ENCODE data around the gene ADCY5.

ADCY5 gene

DNA sequence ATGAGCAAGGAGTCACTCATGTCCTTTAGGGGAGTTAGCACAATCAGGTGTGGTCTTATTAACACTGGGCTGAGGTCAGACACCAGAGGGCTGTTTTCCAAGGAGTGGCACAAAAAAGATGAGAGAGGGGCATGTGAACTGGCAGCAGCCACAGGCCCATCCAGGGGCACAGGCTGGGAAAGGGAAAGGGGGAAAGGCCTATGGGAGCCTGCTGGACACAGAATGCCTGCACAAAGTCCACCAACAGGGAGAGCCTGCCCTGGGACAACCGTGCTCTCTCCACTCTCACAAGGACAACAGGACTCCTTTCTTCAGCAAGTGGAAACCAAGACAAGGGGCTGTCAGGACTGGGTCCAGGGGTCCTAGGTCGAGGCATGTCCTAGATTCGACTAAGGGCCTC, 109.6 kb downstream of the ADCY5 start:
- no peaks in the 10 kb centered on the region for H3K27me3 ChIP-seq (ENCODE audit: control insufficient read depth in 5 of 5, insufficient read depth in 4 of 5, low read length in 5 of 5)
- no peak overlapping the region for H3K27ac ChIP-seq (ENCODE audit: low read depth, low read length)
- H3K9ac ChIP-seq (ENCODE audit: low read length in 5 of 5), result no peak overlapping the region
- H3K9me3 ChIP-seq (ENCODE audit: control insufficient read depth in 5 of 5, low read length in 5 of 5), result peaks cover 0 to 7% (median 0%) of the 10 kb centered on the region in 5 donors
- peaks cover under 1 to 28% (median 21%) of the 10 kb centered on the region in 5 donors for H3K4me1 ChIP-seq (ENCODE audit: control insufficient read depth in 5 of 5, insufficient read depth in 5 of 5, low read length in 5 of 5)
- peaks cover 0 to 6% (median 5%) of the 10 kb centered on the region in 5 donors for H3K36me3 ChIP-seq (ENCODE audit: control insufficient read depth in 5 of 5, insufficient read depth in 5 of 5, low read length in 5 of 5)
- H3K4me3 ChIP-seq (ENCODE audit: low read depth in 1 of 5, low read length in 5 of 5), result no peak overlapping the region

DNA sequence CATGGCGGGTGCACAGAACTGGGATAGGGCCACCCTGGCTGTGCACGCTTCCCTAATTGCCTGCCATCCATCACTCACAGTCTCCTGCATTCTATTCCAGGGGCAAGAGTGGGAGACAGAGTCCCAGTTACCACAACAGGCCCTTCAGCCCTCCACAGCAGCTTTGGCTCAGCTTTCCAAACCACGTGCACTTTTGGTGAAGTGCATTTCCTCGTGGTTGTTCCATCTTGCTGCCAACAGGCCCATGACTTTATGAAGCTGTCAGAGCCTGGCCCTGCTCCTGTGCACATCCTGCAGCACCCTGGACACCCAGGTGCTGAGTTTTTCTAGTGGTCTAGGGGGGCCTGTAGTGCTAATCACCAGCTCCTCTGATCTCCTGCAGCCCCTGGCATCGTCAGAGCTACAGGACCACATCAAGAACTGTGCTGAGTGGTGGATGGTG, 110.2 kb downstream of the ADCY5 start:
- Histone ChIP-seq H3K27ac (ENCODE audit: low read depth, low read length) (no peak overlapping the region), H3K9ac (ENCODE audit: low read length in 5 of 5) (no peak overlapping the region), H3K36me3 (ENCODE audit: control insufficient read depth in 5 of 5, insufficient read depth in 5 of 5, low read length in 5 of 5) (peaks cover 0 to 6% (median 5%) of the 10 kb centered on the region in 5 donors), H3K4me1 (ENCODE audit: control insufficient read depth in 5 of 5, insufficient read depth in 5 of 5, low read length in 5 of 5) (peaks cover 0 to 24% (median 14%) of the 10 kb centered on the region in 5 donors), H3K9me3 (ENCODE audit: control insufficient read depth in 5 of 5, low read length in 5 of 5) (peaks cover 0 to 7% (median 0%) of the 10 kb centered on the region in 5 donors), H3K27me3 (ENCODE audit: control insufficient read depth in 5 of 5, insufficient read depth in 4 of 5, low read length in 5 of 5) (no peaks in the 10 kb centered on the region), H3K4me3 (ENCODE audit: low read depth in 1 of 5, low read length in 5 of 5) (no peak overlapping the region)

DNA sequence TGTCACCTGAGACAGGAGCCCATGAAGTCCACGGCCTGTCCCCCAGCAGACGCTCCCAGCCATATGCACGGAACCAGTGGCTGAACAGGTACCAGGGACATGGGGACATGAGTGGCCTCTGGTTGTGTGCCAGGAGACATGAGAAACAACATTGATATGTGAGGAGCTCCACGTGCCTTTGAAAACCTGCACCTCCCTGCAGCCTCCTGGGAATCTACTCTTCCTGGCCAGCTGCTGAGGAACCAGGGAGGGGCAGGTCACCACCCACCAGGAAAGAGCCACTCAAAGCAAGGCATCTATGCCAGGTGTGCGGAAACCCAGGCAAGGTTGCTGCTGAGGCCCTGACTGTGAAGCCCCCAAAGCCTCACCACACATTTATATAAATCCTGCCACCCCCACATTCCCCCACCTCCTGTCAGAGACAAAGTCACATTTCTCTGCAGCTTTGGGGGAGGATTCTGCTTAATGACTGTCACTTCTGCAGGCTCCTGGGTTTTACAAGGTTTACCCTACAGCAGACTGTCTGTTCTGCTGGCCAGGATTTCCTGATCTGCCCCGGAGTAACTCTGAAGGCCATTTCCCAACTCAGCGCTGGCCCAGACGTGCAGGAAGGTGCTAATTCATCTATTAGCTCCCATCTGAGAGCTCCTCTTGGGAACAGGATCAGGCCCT, 110.8 kb downstream of the ADCY5 start:
- peaks cover 0 to 7% (median 0%) of the 10 kb centered on the region in 5 donors for H3K9me3 ChIP-seq (ENCODE audit: control insufficient read depth in 5 of 5, low read length in 5 of 5)
- H3K4me3 ChIP-seq (ENCODE audit: low read depth in 1 of 5, low read length in 5 of 5), result no peak overlapping the region
- H3K27me3 ChIP-seq (ENCODE audit: control insufficient read depth in 5 of 5, insufficient read depth in 4 of 5, low read length in 5 of 5), result no peaks in the 10 kb centered on the region
- H3K9ac ChIP-seq (ENCODE audit: low read length in 5 of 5), result no peak overlapping the region
- no peak overlapping the region for H3K27ac ChIP-seq (ENCODE audit: low read depth, low read length)
- H3K36me3 ChIP-seq (ENCODE audit: control insufficient read depth in 5 of 5, insufficient read depth in 5 of 5, low read length in 5 of 5), result peaks cover 0 to 3% (median under 1%) of the 10 kb centered on the region in 5 donors
- H3K4me1 ChIP-seq (ENCODE audit: control insufficient read depth in 5 of 5, insufficient read depth in 5 of 5, low read length in 5 of 5), result peaks cover 0 to 22% (median 12%) of the 10 kb centered on the region in 5 donors

DNA sequence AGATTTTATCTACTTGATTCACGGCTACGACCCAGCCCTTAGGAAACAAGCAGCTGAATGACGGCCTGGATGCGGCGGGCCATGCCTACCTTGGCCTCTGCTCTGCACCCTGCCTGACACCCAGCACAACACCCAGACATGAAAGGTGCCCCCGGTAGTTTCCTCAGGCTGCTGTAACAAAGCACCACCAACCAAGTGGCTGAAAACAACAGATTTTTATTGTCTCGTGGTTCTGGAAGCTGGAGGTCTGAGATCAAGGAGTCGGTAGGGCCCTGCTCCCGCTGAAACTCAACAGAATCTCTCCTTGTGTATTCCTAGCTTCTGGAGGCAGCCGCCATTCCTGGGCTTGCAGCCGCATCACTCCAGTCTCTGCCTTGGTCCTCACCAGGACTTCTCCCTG, 111.7 kb downstream of the ADCY5 start:
- Histone ChIP-seq H3K27ac (ENCODE audit: low read depth, low read length) (no peak overlapping the region), H3K4me3 (ENCODE audit: low read depth in 1 of 5, low read length in 5 of 5) (no peak overlapping the region), H3K36me3 (ENCODE audit: control insufficient read depth in 5 of 5, insufficient read depth in 5 of 5, low read length in 5 of 5) (peaks cover 0 to 2% (median 0%) of the 10 kb centered on the region in 5 donors), H3K9me3 (ENCODE audit: control insufficient read depth in 5 of 5, low read length in 5 of 5) (peaks cover 0 to 7% (median 0%) of the 10 kb centered on the region in 5 donors), H3K9ac (ENCODE audit: low read length in 5 of 5) (no peak overlapping the region), H3K27me3 (ENCODE audit: control insufficient read depth in 5 of 5, insufficient read depth in 4 of 5, low read length in 5 of 5) (no peaks in the 10 kb centered on the region), H3K4me1 (ENCODE audit: control insufficient read depth in 5 of 5, insufficient read depth in 5 of 5, low read length in 5 of 5) (peaks cover 0 to 25% (median 12%) of the 10 kb centered on the region in 5 donors)

DNA sequence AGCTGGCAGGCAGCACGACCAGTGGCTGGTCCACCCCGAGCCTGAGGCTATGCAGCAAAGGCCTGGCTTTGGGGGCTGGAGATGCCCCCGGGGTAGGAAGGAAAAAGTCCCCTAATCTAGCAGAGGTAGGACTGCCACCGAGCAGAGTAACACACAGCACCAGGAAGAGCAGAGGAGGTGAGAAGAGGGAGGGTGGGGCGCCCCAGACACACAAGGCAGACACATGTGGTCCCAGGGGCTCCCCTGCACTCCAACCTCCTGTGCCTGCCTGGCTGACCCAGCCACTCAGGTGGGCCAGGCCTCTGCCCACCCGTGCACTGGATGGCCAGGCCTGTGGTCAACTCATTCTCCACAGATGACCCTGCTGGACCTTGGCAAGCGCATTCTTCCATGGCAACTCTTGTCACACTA, 112.4 kb downstream of the ADCY5 start:
- Histone ChIP-seq H3K27me3 (ENCODE audit: control insufficient read depth in 5 of 5, insufficient read depth in 4 of 5, low read length in 5 of 5) (no peaks in the 10 kb centered on the region), H3K27ac (ENCODE audit: low read depth, low read length) (no peak overlapping the region), H3K4me3 (ENCODE audit: low read depth in 1 of 5, low read length in 5 of 5) (no peak overlapping the region), H3K36me3 (ENCODE audit: control insufficient read depth in 5 of 5, insufficient read depth in 5 of 5, low read length in 5 of 5) (peaks cover 0 to 2% (median 0%) of the 10 kb centered on the region in 5 donors), H3K9me3 (ENCODE audit: control insufficient read depth in 5 of 5, low read length in 5 of 5) (peaks cover 0 to 7% (median 0%) of the 10 kb centered on the region in 5 donors), H3K4me1 (ENCODE audit: control insufficient read depth in 5 of 5, insufficient read depth in 5 of 5, low read length in 5 of 5) (peaks cover under 1 to 33% (median 20%) of the 10 kb centered on the region in 5 donors), H3K9ac (ENCODE audit: low read length in 5 of 5) (no peak overlapping the region)

DNA sequence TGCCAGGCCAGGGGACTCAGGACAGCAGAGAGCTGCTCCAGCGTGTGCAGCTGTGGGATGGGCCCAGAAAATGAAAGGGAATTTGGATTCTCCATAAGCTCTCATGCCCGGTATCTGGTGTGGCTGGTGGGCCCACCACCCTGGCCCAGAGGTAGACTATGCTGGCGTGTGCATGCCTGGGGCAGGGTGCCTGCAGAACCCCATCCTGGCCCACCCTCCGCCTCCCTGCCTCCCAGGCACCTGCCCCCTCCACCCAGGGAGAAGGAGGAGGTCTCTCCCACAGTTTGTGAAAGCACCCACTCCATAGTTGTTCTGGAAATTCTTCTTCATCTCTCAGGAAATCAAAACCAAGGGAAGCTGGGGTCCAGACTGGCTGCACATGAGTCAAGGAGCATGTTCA, 112.9 kb downstream of the ADCY5 start:
- Histone ChIP-seq H3K4me1 (ENCODE audit: control insufficient read depth in 5 of 5, insufficient read depth in 5 of 5, low read length in 5 of 5) (peaks cover 2 to 38% (median 25%) of the 10 kb centered on the region in 5 donors), H3K4me3 (ENCODE audit: low read depth in 1 of 5, low read length in 5 of 5) (no peak overlapping the region), H3K27ac (ENCODE audit: low read depth, low read length) (peak overlapping the region; percentile 65), H3K9ac (ENCODE audit: low read length in 5 of 5) (no peak overlapping the region), H3K9me3 (ENCODE audit: control insufficient read depth in 5 of 5, low read length in 5 of 5) (peaks cover 0 to 7% (median 0%) of the 10 kb centered on the region in 5 donors), H3K36me3 (ENCODE audit: control insufficient read depth in 5 of 5, insufficient read depth in 5 of 5, low read length in 5 of 5) (peaks cover 0 to 2% (median 0%) of the 10 kb centered on the region in 5 donors), H3K27me3 (ENCODE audit: control insufficient read depth in 5 of 5, insufficient read depth in 4 of 5, low read length in 5 of 5) (no peaks in the 10 kb centered on the region)

DNA sequence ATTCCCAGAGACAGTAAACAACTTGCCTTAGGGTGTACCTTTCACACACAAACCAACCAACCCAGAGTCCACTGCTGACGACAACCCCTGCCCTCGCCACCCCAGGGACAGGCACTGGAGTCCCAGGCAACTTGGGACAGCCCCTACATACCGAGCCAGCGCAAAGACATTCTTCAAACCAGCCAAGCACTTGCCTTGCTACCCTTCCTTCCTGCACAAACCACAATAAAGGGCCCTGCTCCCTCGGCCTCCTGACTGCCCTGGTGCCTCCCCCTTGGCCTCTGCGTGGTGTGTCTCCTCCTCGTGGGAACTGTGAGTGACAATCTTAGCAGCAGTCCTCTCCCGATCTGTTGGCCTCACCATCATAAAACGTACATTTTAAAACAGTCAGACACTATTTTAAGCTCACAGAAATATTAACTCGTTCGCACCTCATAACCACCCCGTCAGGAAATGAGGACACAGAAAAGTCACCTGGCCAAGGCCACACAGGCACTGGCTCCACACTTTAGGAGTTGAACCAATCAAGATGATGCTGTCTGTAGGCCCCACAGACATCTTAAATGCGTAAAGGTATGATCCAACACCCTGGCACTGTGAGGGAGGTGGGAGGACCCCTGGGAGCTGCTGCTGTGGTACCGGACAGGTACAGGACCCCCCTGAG, 113.8 kb downstream of the ADCY5 start:
- peaks cover 2 to 46% (median 32%) of the 10 kb centered on the region in 5 donors for H3K4me1 ChIP-seq (ENCODE audit: control insufficient read depth in 5 of 5, insufficient read depth in 5 of 5, low read length in 5 of 5)
- no peak overlapping the region for H3K9ac ChIP-seq (ENCODE audit: low read length in 5 of 5)
- peaks cover 0 to 7% (median 0%) of the 10 kb centered on the region in 5 donors for H3K9me3 ChIP-seq (ENCODE audit: control insufficient read depth in 5 of 5, low read length in 5 of 5)
- H3K27ac ChIP-seq (ENCODE audit: low read depth, low read length), result peak overlapping the region; percentile 65
- H3K27me3 ChIP-seq (ENCODE audit: control insufficient read depth in 5 of 5, insufficient read depth in 4 of 5, low read length in 5 of 5), result no peaks in the 10 kb centered on the region
- H3K36me3 ChIP-seq (ENCODE audit: control insufficient read depth in 5 of 5, insufficient read depth in 5 of 5, low read length in 5 of 5), result peaks cover 0 to 2% (median 0%) of the 10 kb centered on the region in 5 donors
- no peak overlapping the region for H3K4me3 ChIP-seq (ENCODE audit: low read depth in 1 of 5, low read length in 5 of 5)

DNA sequence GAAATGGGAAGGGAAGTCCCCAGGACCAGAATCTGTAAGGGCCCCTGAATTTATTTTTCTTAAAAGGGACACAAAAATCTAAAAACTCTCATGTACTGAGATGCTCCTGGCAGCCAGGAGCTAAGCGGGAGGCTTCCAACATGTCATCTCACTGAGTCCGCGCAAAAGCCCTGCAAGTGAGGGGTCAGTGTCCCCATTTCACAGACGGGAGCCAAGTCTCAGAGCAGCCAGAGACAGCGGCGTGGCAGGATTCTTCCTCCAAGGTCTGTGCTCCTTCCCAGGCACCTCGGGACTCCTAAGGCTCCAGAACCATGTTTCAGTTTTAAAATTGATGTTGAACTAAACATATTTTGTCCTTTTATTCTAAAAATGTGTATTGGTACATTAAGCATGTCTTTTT, 114.8 kb downstream of the ADCY5 start:
- H3K4me1 ChIP-seq (ENCODE audit: control insufficient read depth in 5 of 5, insufficient read depth in 5 of 5, low read length in 5 of 5), result peaks cover 2 to 48% (median 32%) of the 10 kb centered on the region in 5 donors

DNA sequence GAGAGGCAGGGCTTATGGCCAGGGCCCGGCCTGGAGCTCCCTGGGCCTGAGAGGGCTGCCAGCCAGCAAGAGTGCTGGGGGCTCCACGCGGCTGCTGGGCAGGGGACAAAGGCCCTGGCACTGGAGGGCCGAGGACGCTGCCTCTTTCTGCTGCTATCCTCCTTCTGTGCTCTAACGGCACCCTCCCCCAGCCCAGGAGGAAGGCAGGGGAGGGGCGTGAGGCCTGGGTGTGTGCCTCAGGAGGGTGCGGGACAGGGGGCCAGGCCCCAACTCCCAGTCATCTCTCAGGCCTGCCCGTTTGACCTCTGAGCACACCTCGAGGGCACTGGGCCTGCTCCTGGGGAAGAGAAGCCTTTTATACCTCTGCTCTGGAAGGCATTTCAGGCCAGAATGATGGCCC, 115.5 kb downstream of the ADCY5 start:
- H3K9ac ChIP-seq (ENCODE audit: low read length in 5 of 5), result no peak overlapping the region
- H3K36me3 ChIP-seq (ENCODE audit: control insufficient read depth in 5 of 5, insufficient read depth in 5 of 5, low read length in 5 of 5), result peaks cover 0 to 2% (median 0%) of the 10 kb centered on the region in 5 donors
- no peak overlapping the region for H3K4me3 ChIP-seq (ENCODE audit: low read depth in 1 of 5, low read length in 5 of 5)
- H3K27me3 ChIP-seq (ENCODE audit: control insufficient read depth in 5 of 5, insufficient read depth in 4 of 5, low read length in 5 of 5), result no peaks in the 10 kb centered on the region
- peak overlapping the region; percentile 41 for H3K27ac ChIP-seq (ENCODE audit: low read depth, low read length)
- peaks cover 2 to 46% (median 27%) of the 10 kb centered on the region in 5 donors for H3K4me1 ChIP-seq (ENCODE audit: control insufficient read depth in 5 of 5, insufficient read depth in 5 of 5, low read length in 5 of 5)
- H3K9me3 ChIP-seq (ENCODE audit: control insufficient read depth in 5 of 5, low read length in 5 of 5), result peaks cover 0 to 7% (median 0%) of the 10 kb centered on the region in 5 donors

More for the DNA sequence above, 114.8 kb downstream of the ADCY5 start:
- Histone ChIP-seq H3K27ac (ENCODE audit: low read depth, low read length) (peak overlapping the region; percentile 65), H3K9ac (ENCODE audit: low read length in 5 of 5) (no peak overlapping the region), H3K36me3 (ENCODE audit: control insufficient read depth in 5 of 5, insufficient read depth in 5 of 5, low read length in 5 of 5) (peaks cover 0 to 2% (median 0%) of the 10 kb centered on the region in 5 donors), H3K27me3 (ENCODE audit: control insufficient read depth in 5 of 5, insufficient read depth in 4 of 5, low read length in 5 of 5) (no peaks in the 10 kb centered on the region), H3K4me3 (ENCODE audit: low read depth in 1 of 5, low read length in 5 of 5) (no peak overlapping the region), H3K9me3 (ENCODE audit: control insufficient read depth in 5 of 5, low read length in 5 of 5) (peaks cover 0 to 7% (median 0%) of the 10 kb centered on the region in 5 donors)

DNA sequence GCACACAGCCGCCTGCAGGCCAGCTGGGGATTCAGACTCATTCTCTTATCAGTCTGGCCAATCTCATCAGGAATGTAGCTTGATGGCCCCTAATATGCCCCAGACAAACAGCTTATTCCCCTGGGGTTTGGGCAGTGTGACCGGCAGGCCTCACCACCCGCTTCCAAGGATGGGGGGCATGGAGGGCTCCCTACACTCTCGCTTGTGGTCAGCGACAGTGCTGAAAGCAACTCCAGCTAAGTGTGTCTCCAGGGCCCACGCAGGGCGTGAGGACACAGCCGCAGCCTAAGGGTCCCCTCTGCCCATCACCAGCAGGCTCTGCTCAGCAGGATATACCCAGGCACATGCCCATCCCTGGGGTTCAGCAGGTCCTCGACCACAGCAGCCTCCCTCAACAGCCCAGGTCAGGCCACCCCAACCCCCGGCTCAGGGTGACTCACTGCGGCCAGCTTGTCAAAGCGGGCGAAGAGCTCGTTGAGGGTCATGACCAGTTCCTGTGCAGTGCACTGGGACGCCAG, 116.7 kb downstream of the ADCY5 start:
- Histone ChIP-seq H3K4me3 (ENCODE audit: low read depth in 1 of 5, low read length in 5 of 5) (no peak overlapping the region), H3K27me3 (ENCODE audit: control insufficient read depth in 5 of 5, insufficient read depth in 4 of 5, low read length in 5 of 5) (no peaks in the 10 kb centered on the region), H3K36me3 (ENCODE audit: control insufficient read depth in 5 of 5, insufficient read depth in 5 of 5, low read length in 5 of 5) (peaks cover 0 to 10% (median 1%) of the 10 kb centered on the region in 5 donors), H3K9ac (ENCODE audit: low read length in 5 of 5) (no peak overlapping the region), H3K4me1 (ENCODE audit: control insufficient read depth in 5 of 5, insufficient read depth in 5 of 5, low read length in 5 of 5) (peaks cover 2 to 45% (median 26%) of the 10 kb centered on the region in 5 donors), H3K27ac (ENCODE audit: low read depth, low read length) (no peak overlapping the region), H3K9me3 (ENCODE audit: control insufficient read depth in 5 of 5, low read length in 5 of 5) (peaks cover 0 to under 1% (median 0%) of the 10 kb centered on the region in 5 donors)

Data from subcutaneous abdominal adipose tissue (tissue), 5 donors.